CD4-positive, alpha-beta memory T cell (primary cell): ENCODE data around the gene UCN3. TPM values are rescaled to one million over a fixed set of nuclear protein-coding genes. Genes with fewer than 3 reads are reported as not detected.
"Not testable (repeated sequence)": the region's sequence is repeated elsewhere in the genome, so short reads cannot be mapped to it uniquely, and the experiment has no call there.

Source experiments
- CTCF ChIA-PET: fragments of 350-600 bp; sonication (Branson Sonifier 250); formaldehyde crosslinking; loops from one replicate; lab custom pipeline; 2021; ENCODE audit warnings: inconsistent platforms; ENCODE audit not compliant: partially characterized antibody; lab: Charles Lee
- POLR2A ChIA-PET: fragments of 350-600 bp; sonication (Branson Sonifier 250); formaldehyde crosslinking; loops from one replicate; lab custom pipeline; 2021; ENCODE audit not compliant: partially characterized antibody; lab: Charles Lee
- DNase-seq, 5 donors: peaks; one replicate each; pipeline versions ENCODE4 v3.0.0 to v3.0.0-alpha.2; 2020 to 2022; ENCODE audit warnings: mixed read lengths in 1 of 5
- H3K27ac ChIP-seq: one replicate; pipeline ENCODE4 v1.7.0; 2013; ENCODE audit warnings: low read depth, low read length
- H3K27me3 ChIP-seq: 2 replicates; pipeline ENCODE4 v1.7.0; 2013; ENCODE audit warnings: mild to moderate bottlenecking, low read length, moderate library complexity; ENCODE audit not compliant: insufficient read depth
- H3K36me3 ChIP-seq: 2 replicates; pipeline ENCODE4 v1.7.0; 2013; ENCODE audit warnings: mild to moderate bottlenecking, low read length, moderate library complexity; ENCODE audit not compliant: insufficient read depth
- H3K4me1 ChIP-seq: 2 replicates; pipeline ENCODE4 v1.7.0; 2013; ENCODE audit warnings: mild to moderate bottlenecking, low read length, moderate library complexity; ENCODE audit not compliant: insufficient read depth
- H3K4me3 ChIP-seq, 2 donors: one replicate each; pipeline ENCODE4 v1.7.0; 2013; ENCODE audit warnings: low read length in 2 of 2, mild to moderate bottlenecking in 1 of 2
- H3K9me3 ChIP-seq, 2 donors: one replicate each; pipeline ENCODE4 v1.7.0; 2013; ENCODE audit warnings: low read length in 2 of 2, control low read depth in 1 of 2; ENCODE audit not compliant: control insufficient read depth in 1 of 2
- H3K27ac Mint-ChIP-seq, 7 donors: one replicate each; pipeline ENCODE4 v1.8.0; 2020 to 2021; ENCODE audit warnings: mixed read lengths in 7 of 7, mild to moderate bottlenecking in 6 of 7, inconsistent platforms in 3 of 7, moderate library complexity in 3 of 7
- H3K27me3 Mint-ChIP-seq, 2 donors: one replicate each; pipeline ENCODE4 v1.8.0; 2020 to 2021; ENCODE audit warnings: mixed read lengths in 2 of 2
- H3K36me3 Mint-ChIP-seq, 2 donors: one replicate each; pipeline ENCODE4 v1.8.0; 2020 to 2021; ENCODE audit warnings: mixed read lengths in 2 of 2, inconsistent platforms in 1 of 2, mild to moderate bottlenecking in 1 of 2
- H3K4me1 Mint-ChIP-seq, 4 donors: one replicate each; pipeline ENCODE4 v1.8.0; 2020 to 2021; ENCODE audit warnings: mixed read lengths in 4 of 4, mild to moderate bottlenecking in 1 of 4
- H3K4me3 Mint-ChIP-seq, 8 donors: one replicate each; pipeline ENCODE4 v1.8.0; 2020 to 2021; ENCODE audit warnings: mixed read lengths in 8 of 8, mild to moderate bottlenecking in 7 of 8, moderate library complexity in 6 of 8, inconsistent platforms in 3 of 8
- H3K9me3 Mint-ChIP-seq, 8 donors: one replicate each; pipeline ENCODE4 v1.8.0; 2020 to 2021; ENCODE audit warnings: mixed read lengths in 8 of 8, mild to moderate bottlenecking in 5 of 8, inconsistent platforms in 3 of 8, moderate library complexity in 1 of 8
- intact Hi-C: fragments of 100-400 bp; cut with micrococcal nuclease; formaldehyde crosslinking; loops from one replicate; pipeline ENCODE4 v1.15.1; 2023
- polyA plus RNA-seq, 2 donors: library from polyadenylated mRNA; unstranded; fragments of 300-500 nt; fragmentation: Illumina TruSeq; gene quantifications; one replicate each; pipeline ENCODE4 v1.2.3, GENCODE V29; 2021
- total RNA-seq, 2 experiments: library from RNA; stranded (reverse); gene quantifications; one replicate each; pipeline ENCODE4 v1.2.3, GENCODE V29; 2021

Gene UCN3
- total and polyA plus RNA-seq, 4 experiments from 2014 or later, result not detected

DNA sequence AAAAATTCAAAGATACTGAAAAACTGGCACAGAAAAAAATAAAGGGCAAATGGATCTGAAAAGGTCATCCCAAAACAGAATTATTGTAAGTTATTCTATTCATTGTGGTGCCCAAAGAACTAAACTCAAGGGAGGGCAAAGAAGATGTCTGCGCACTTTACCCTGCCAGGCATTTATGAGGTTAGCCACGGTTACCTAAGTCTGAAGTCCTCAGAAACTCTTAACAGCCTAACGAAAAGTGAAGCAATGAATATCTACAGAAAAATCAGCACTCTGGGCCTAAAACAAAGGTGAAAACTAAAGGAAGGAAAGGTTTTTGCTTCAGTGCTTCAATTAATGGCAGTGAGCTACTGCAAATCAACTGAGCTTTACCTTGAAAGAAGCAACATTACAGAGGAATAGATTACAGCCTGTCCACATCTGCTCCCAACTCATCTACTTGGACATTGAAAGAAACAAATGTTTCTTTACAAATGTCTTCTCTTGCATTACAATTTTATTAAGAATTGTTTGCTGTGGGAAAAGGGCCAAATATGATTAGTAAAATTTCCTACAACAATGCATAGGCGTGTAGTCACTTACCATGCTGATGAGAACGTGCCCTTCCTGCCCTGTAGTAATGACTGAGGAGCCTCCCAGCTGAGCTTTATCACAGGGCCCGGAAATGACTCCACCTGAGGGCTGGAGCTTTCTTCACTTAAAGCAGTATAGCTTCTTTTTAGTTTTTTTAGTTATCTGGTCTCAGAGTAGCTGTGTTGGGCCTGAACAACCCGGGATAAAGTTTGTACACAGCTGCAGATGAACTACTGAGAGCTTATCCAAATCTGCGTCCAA lies 39.7 kb downstream of the UCN3 start, which contains the start of gene TUBAL3:
Gene TUBAL3 (minus strand): TSS at position 621 of the 834 bp plus-strand sequence. CDS start 36 bp downstream, at position 585.
- no peaks in the 10 kb centered on the region for H3K36me3 ChIP-seq
- DNase-seq, result no peak
- intact Hi-C loops, result no loop called here
- H3K27ac ChIP-seq, result no peak within 1 kb of the TSS
- Mint-ChIP-seq H3K4me1 (peaks cover 0 to 2% (median 0%) of the 10 kb centered on the region in 4 donors), H3K4me3 (no peak within 1 kb of the TSS), H3K36me3 (no peaks in the 10 kb centered on the region), H3K27ac (no peak within 1 kb of the TSS), H3K27me3 (peaks cover 2 to 5% of the 10 kb centered on the region in 2 donors), H3K9me3 (no peaks in the 10 kb centered on the region)
- ChIA-PET CTCF (no interaction called here), POLR2A (no interaction called here)
- H3K4me3 ChIP-seq, result no peak within 1 kb of the TSS
- no peaks in the 10 kb centered on the region for H3K4me1 ChIP-seq
- no peaks in the 10 kb centered on the region for H3K27me3 ChIP-seq
- H3K9me3 ChIP-seq, result no peaks in the 10 kb centered on the region

DNA sequence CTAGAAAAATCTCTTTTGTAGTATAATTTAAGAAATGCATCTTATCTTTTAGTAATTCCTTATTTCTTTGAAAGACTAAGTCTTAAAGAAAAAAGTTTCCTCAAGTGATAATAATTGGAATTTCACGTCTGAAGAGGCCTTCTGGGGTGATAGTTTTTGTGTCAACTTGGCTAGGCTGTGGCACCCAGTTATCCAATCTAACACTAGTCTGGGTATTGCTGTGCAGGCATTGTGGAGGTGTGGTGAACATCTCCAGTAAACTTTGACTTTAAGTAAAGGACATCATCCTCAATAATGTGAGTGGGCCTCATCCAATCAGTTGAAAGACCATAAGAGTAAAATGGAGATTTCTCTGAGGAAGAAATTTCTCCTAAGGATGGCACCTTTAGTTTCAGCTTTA lies 42.2 kb downstream of the UCN3 start:
- intact Hi-C loops, result no loop called here
- CTCF ChIA-PET, result no interaction called here

DNA sequence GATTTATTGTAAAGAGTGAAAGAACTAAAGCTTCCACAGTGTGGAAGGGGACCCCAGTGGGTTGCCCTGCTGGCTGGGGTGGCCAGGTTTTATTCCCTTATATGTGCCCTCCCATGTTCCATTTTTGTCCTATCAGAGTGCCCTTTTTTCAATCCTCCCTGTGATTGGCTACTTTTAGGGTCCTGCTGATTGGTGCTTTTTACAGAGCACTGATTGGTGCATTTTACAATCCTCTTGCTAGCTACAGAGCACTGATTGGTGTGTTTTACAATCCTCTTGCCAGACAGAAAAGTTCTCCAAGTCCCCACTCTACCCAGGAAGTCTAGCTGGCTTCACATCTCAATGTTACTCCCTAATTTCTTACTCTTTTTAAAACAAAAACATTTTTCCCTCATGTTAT lies 46.0 kb downstream of the UCN3 start:
- H3K27ac Mint-ChIP-seq, intact Hi-C loops, H3K36me3 Mint-ChIP-seq, H3K9me3 ChIP-seq, H3K9me3 Mint-ChIP-seq, H3K27ac ChIP-seq, DNase-seq, H3K27me3 ChIP-seq, H3K36me3 ChIP-seq, H3K4me1 Mint-ChIP-seq, H3K4me3 ChIP-seq: not testable (repeated sequence)
- CTCF ChIA-PET, result interaction anchor here (0.7 to 1.4 kb wide), 2 partner anchors 15 to 596 kb away, joined by 3 read pairs; no protein-coding TSS in a partner anchor
- Mint-ChIP-seq H3K4me3 (peak overlapping the region in 2 of 8 donors; percentile 17 to 30), H3K27me3 (peaks cover 9 to 10% of the 10 kb centered on the region in 2 donors)
- POLR2A ChIA-PET, result interaction anchor here (0.9 kb wide), 1 partner anchor 585 kb away, joined by 3 read pairs; the partner anchor contains the start of gene AKR1E2
- H3K4me1 ChIP-seq, result peaks cover 10% of the 10 kb centered on the region

More for the DNA sequence above, 42.2 kb downstream of the UCN3 start:
- no peak overlapping the region for H3K4me3 ChIP-seq
- Mint-ChIP-seq H3K9me3 (no peaks in the 10 kb centered on the region), H3K27ac (no peak overlapping the region), H3K36me3 (no peaks in the 10 kb centered on the region), H3K27me3 (peaks cover 5 to 10% of the 10 kb centered on the region in 2 donors), H3K4me1 (peaks cover 0 to 2% (median 0%) of the 10 kb centered on the region in 4 donors), H3K4me3 (no peak overlapping the region)
- H3K4me1 ChIP-seq, result peaks cover 2% of the 10 kb centered on the region
- no peaks in the 10 kb centered on the region for H3K27me3 ChIP-seq
- no peaks in the 10 kb centered on the region for H3K36me3 ChIP-seq
- H3K27ac ChIP-seq, result no peak overlapping the region
- DNase-seq, result no peak
- H3K9me3 ChIP-seq, result no peaks in the 10 kb centered on the region
- POLR2A ChIA-PET, result no interaction called here

DNA sequence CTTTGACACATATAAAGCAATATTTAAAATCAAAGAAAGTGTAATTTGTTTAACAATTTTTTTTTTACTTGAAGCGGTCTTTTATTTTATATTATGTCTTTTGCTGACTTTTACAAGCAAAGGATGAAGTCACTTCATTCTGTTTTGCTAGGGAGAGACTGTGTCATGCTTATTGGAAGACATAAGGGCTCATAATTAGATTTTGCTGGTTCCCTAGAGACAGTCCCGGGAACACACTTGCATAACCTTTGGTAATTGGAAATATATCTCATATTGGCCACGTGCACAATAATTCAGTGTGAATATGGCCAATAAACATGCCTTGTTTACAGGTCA lies 47.1 kb downstream of the UCN3 start:
- peak overlapping the region; percentile 44 to 61 for H3K4me3 ChIP-seq

DNA sequence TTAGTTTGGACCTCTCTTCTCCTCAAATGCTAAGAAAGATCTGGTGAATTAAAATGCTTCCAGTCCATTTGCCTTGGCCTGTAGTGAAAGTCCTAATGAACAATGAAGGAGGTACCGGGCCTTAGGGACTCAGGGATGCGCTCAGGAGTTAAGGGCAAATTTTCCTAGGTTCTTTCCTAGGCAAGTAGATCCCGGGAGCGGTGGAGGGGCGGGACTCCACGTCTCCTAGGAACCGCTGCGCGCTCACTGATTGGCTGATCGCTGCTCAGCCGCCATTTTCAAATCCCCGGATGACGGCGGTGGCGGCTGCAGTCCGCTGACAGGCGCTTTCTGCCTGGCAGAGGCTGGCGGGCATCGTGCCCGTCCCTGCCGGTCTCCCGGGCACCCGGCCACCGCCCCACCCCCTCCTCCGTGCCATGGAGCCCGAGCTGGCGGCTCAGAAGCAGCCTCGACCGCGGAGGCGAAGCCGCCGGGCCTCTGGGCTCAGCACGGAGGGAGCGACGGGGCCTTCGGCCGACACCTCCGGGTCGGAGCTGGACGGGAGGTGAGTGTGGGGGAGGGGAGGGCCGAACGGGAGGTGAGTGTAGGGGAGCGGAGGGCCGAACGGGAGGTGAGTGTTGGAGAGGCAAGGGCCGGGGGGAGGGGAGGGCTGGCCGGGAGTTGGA lies 47.6 kb downstream of the UCN3 start, which contains the start of gene NET1:
Gene NET1 (plus strand): TSS at position 281 of the 665 bp plus-strand sequence. CDS start 136 bp downstream, at position 417.
- intact Hi-C loops, result no loop called here
- Histone ChIP-seq H3K4me1 (peaks cover 10% of the 10 kb centered on the region), H3K9me3 (no peaks in the 10 kb centered on the region), H3K4me3 (peak within 1 kb of the TSS; percentile 48 to 61), H3K27ac (peak within 1 kb of the TSS; percentile 13), H3K36me3 (no peaks in the 10 kb centered on the region), H3K27me3 (no peaks in the 10 kb centered on the region)
- DNase-seq, result peak; percentile 53 to 69 (median 63)
- Mint-ChIP-seq H3K4me1 (peaks cover 0 to 2% (median 0%) of the 10 kb centered on the region in 4 donors), H3K4me3 (peak within 1 kb of the TSS; percentile 82 to 88 (median 86)), H3K36me3 (no peaks in the 10 kb centered on the region), H3K27me3 (peaks cover 8 to 9% of the 10 kb centered on the region in 2 donors), H3K9me3 (no peaks in the 10 kb centered on the region), H3K27ac (peak within 1 kb of the TSS in 4 of 7 donors; percentile 34 to 86 (median 70))
- ChIA-PET POLR2A (no interaction called here), CTCF (interaction anchor here (1.4 kb wide), 1 partner anchor 597 kb away, joined by 3 read pairs; no protein-coding TSS in a partner anchor)

More for the DNA sequence above, 47.1 kb downstream of the UCN3 start:
- Mint-ChIP-seq H3K4me3 (peak overlapping the region; percentile 82 to 88 (median 86)), H3K4me1 (peaks cover 0 to 2% (median 0%) of the 10 kb centered on the region in 4 donors), H3K27me3 (peaks cover 9 to 10% of the 10 kb centered on the region in 2 donors), H3K36me3 (no peaks in the 10 kb centered on the region), H3K27ac (peak overlapping the region in 3 of 7 donors; percentile 34 to 86 (median 76)), H3K9me3 (no peaks in the 10 kb centered on the region)
- ChIA-PET POLR2A (no interaction called here), CTCF (interaction anchor here (1.4 kb wide), 1 partner anchor 597 kb away, joined by 3 read pairs; no protein-coding TSS in a partner anchor)
- no peaks in the 10 kb centered on the region for H3K27me3 ChIP-seq
- peaks cover 10% of the 10 kb centered on the region for H3K4me1 ChIP-seq
- H3K9me3 ChIP-seq, result no peaks in the 10 kb centered on the region
- intact Hi-C loops, result no loop called here
- no peak for DNase-seq
- H3K36me3 ChIP-seq, result no peaks in the 10 kb centered on the region
- no peak overlapping the region for H3K27ac ChIP-seq

DNA sequence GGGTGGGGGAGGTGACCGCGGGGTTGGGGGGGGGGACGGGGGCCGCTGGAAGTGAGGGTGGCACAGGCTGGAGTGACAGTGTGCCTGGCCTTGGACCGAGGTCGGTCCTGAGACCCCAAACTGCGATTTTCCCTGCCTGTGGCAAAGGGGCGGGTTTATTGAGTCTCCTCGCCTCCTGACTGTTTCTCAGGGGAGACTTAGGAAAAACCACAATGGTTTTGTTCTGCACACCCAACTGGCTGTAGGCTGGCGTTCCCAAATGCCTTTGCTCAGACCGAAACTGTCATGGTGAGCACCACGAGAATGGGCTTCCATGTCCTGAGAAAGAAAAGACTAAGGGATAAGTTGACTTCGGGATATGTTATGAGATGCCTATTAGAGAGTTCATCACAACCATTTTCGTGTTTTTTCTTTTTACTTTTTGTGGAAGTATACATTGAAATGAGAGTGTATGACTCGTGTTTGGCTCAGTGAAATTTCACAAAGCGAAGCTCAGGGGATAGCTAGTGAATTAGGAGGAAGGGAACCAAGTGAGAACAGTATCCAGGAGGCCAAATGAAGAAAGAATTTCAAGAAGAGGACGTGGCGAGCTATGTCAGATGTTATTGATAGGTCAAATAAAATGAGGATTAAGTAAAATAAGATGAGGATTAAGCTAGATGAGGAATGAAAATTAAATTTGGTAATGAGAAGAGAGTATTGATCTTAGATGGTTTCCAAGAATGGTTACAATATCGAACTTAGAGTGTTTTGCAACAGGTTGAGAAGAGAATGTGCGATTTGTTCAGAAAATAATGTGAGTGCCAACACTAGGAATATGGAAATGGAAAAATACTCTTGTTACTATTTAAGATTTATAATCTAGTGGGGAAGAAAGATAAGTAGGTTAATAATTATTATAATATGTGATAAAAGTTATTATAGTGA lies 48.5 kb downstream of the UCN3 start:
- intact Hi-C loops, result no loop called here
- peaks cover 0 to 1% of the 10 kb centered on the region in 2 donors for H3K36me3 Mint-ChIP-seq
- Histone ChIP-seq H3K4me1 (peaks cover 10% of the 10 kb centered on the region), H3K36me3 (no peaks in the 10 kb centered on the region), H3K9me3 (no peaks in the 10 kb centered on the region), H3K4me3 (peak overlapping the region; percentile 25 to 48), H3K27me3 (no peaks in the 10 kb centered on the region), H3K27ac (no peak overlapping the region)
- no peak overlapping the region for H3K27ac Mint-ChIP-seq
- H3K4me3 Mint-ChIP-seq, result no peak overlapping the region
- CTCF ChIA-PET, result no interaction called here
- peaks cover 0 to 2% (median 0%) of the 10 kb centered on the region in 4 donors for H3K4me1 Mint-ChIP-seq
- DNase-seq, result no peak
- POLR2A ChIA-PET, result interaction anchor here (0.5 kb wide), 1 partner anchor 17 kb away, joined by 3 read pairs; no protein-coding TSS in a partner anchor
- H3K27me3 Mint-ChIP-seq, result peaks cover 6 to 9% of the 10 kb centered on the region in 2 donors
- peaks cover 0 to 4% (median under 1%) of the 10 kb centered on the region in 8 donors for H3K9me3 Mint-ChIP-seq
